Adrenal gland (tissue), 12 donors: Measurements from ENCODE around the gene BNC2. TPM values are rescaled to one million over a fixed set of nuclear protein-coding genes. Genes with fewer than 3 reads are reported as not detected.
A peak's percentile ranks its signal among the peaks of the same experiment; 100 is the strongest.

Source experiments
- DNase-seq, 7 donors: peaks; one replicate each; pipeline ENCODE4 v3.0.0-alpha.2; 2019 to 2020
- H3K27ac ChIP-seq, 5 donors: fragments of 200-600 bp; sonication (generic) in 4 of 5; 1 replicate in 3 of 5; 2 replicates in 2 of 5; pipeline versions ENCODE4 v1.5.1 to v1.8.0; 2016 to 2020; ENCODE audit warnings: mild to moderate bottlenecking in 1 of 5
- H3K27me3 ChIP-seq: fragments of 200-600 bp; 2 replicates; pipeline ENCODE4 v1.8.0; 2021
- H3K36me3 ChIP-seq, 2 donors: fragments of 200-600 bp; replicated peaks in 1 of 2; 1 replicate in 1 of 2; 2 replicates in 1 of 2; pipeline versions ENCODE4 v1.5.1 to v1.8.0; 2018 to 2022
- H3K4me1 ChIP-seq, 2 donors: fragments of 200-600 bp; replicated peaks in 1 of 2; 1 replicate in 1 of 2; 2 replicates in 1 of 2; pipeline versions ENCODE4 v1.5.1 to v1.8.0; 2018 to 2021
- H3K4me3 ChIP-seq, 4 donors: fragments of 200-600 bp; sonication (generic) in 3 of 4; one replicate each; pipeline ENCODE4 v1.5.1; 2016 to 2018
- H3K9me3 ChIP-seq, 3 donors: fragments of 200-600 bp; sonication (generic) in 1 of 3; replicated peaks in 1 of 3; 1 replicate in 2 of 3; 2 replicates in 1 of 3; pipeline versions ENCODE4 v1.5.1 to v1.8.0; 2016 to 2021
- POLR2A ChIP-seq, 2 donors: fragments of 450-650 bp; IDR thresholded peaks; one replicate each; pipeline ENCODE4 v1.6.1; 2017; ENCODE audit warnings: antibody characterized with exemption in 2 of 2, mild to moderate bottlenecking in 2 of 2, moderate library complexity in 1 of 2
- WGBS, 4 donors: extraction: QIAGEN DNeasy Blood & Tissue Kit in 2 of 4; methylation state at CpG; one replicate each; pipeline versions ENCODE4 v1.1.5 to v1.1.7; 2013 to 2017; 5-methylcytosine and 5-hydroxymethylcytosine counted together
- intact Hi-C, 2 donors: fragments of 100-400 bp; cut with DNase I; formaldehyde crosslinking; loops; one replicate each; pipeline versions ENCODE4 v1.14.1 to v1.15.0; 2022 to 2023
- polyA plus RNA-seq, 3 donors: library from polyadenylated mRNA; stranded (reverse); fragments of 200-250 nt in 2 of 3; fragments of 350-450 nt in 1 of 3; fragmentation: Illumina TruSeq in 1 of 3; extraction: RNeasy Lipid Tissue Mini Kit (QIAGEN cat#74804) in 1 of 3; gene quantifications; one replicate each; pipeline ENCODE4 v1.2.3, GENCODE V29; 2013 to 2014
- total RNA-seq, 9 donors: library from RNA; depleted of rRNA in 4 of 9; stranded (reverse); fragments of >200 nt in 4 of 9; fragments of 120-200 nt in 1 of 9; fragmentation: NEBNext Ultra II Directional in 1 of 9; extraction: Animal tissue kit (Norgen Biotek cat#: 25700) in 1 of 9; gene quantifications; one replicate each; pipeline versions ENCODE4 v1.1.0 to v1.2.4, GENCODE V29; 2013 to 2023
- TF ChIP-seq, protein P1 (sequence below), 6 experiments: fragments of 450-650 bp in 4 of 6; fragments of 200-600 bp in 2 of 6; sonication (generic) in 1 of 6; IDR thresholded peaks; 1 replicate in 5 of 6; 2 replicates in 1 of 6; pipeline versions ENCODE4 v1.5.1 to v1.8.0; 2016 to 2021; ENCODE audit warnings: antibody characterized with exemption in 6 of 6, mild to moderate bottlenecking in 2 of 6, moderate library complexity in 1 of 6
- donor health status: healthy with polysubstance abuse.
- donor health status: Bipolar disorder and iron deficiency.
- donor health status: DM: yes; HTN: yes; CAD: no.
- donor health status: DM: no; HTN: no; CAD: no.
- donor health status: DM: no; HTN: no; CAD: no.
- donor health status: DM: yes; HTN: yes; CAD: no.

The BNC2 gene
- total and polyA plus RNA-seq, 12 donors, result 1.1 to 11.1 (median 5.0) TPM

DNA sequence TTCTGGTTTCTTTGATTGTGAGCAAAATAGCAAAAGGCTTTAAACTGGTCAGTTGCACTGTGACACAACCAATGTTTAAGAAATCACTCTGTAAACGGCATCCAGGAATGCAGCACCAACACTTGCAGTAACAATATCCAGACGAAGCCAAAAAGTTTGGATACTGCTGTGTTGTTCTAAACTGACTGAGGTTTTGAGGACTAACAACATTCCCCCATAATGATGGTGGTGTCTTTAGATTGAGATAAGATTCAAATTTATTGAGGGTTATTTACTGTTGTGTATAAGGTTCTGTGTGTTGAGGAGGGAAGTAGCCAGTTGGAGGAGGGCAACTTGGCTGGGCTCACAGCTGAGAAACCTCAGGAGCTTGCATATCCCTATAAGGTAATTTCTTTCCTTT is 353.6 kb downstream of the BNC2 start:
- peaks cover 10 to 14% of the 10 kb centered on the region in 2 donors for H3K4me1 ChIP-seq
- H3K9me3 ChIP-seq, result no peaks in the 10 kb centered on the region
- no peaks in the 10 kb centered on the region for H3K27me3 ChIP-seq
- intact Hi-C loops, result no loop called here
- WGBS, 4 donors, result 67 to 90% (median 80%) methylated on average over 2 of the region's 2 CpGs
- H3K27ac ChIP-seq, result no peak overlapping the region
- no peak for DNase-seq
- H3K4me3 ChIP-seq, result no peak overlapping the region
- TF ChIP-seq POLR2A (IDR thresholded peaks at IDR 0.05), result no peak
- TF ChIP-seq, protein P1, sequence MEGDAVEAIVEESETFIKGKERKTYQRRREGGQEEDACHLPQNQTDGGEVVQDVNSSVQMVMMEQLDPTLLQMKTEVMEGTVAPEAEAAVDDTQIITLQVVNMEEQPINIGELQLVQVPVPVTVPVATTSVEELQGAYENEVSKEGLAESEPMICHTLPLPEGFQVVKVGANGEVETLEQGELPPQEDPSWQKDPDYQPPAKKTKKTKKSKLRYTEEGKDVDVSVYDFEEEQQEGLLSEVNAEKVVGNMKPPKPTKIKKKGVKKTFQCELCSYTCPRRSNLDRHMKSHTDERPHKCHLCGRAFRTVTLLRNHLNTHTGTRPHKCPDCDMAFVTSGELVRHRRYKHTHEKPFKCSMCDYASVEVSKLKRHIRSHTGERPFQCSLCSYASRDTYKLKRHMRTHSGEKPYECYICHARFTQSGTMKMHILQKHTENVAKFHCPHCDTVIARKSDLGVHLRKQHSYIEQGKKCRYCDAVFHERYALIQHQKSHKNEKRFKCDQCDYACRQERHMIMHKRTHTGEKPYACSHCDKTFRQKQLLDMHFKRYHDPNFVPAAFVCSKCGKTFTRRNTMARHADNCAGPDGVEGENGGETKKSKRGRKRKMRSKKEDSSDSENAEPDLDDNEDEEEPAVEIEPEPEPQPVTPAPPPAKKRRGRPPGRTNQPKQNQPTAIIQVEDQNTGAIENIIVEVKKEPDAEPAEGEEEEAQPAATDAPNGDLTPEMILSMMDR (IDR thresholded peaks at IDR 0.05), result no peak
- no peaks in the 10 kb centered on the region for H3K36me3 ChIP-seq

DNA sequence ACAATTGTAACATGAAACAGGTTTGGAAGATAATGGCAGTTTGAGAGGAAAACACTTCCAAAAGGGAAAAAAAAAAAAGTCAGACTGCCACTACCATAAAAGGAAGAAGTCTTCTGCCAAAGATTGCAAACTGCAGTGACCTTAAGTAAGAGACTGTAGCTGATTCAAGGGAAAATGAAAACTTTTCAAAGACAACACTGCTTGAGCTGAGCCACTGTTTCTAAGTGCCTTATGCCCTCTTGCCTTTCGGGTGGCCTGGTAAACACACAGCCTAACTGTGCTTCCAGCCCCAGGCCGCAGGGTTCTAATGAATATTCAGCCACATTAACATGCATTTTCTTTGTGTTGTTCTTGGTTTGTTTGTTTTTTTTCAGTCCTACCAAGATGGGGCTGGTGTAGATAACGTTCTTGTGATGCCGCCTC is 354.6 kb downstream of the BNC2 start:
- WGBS, 4 donors, result 44 to 55% (median 51%) methylated on average over 4 of the region's 4 CpGs
- H3K27me3 ChIP-seq, result no peaks in the 10 kb centered on the region
- H3K4me3 ChIP-seq, result no peak overlapping the region
- peak in 2 of 7 donors; percentile 9 to 18 for DNase-seq
- peaks cover 10 to 14% of the 10 kb centered on the region in 2 donors for H3K4me1 ChIP-seq
- no peak for TF ChIP-seq POLR2A (IDR thresholded peaks at IDR 0.05)
- no peaks in the 10 kb centered on the region for H3K36me3 ChIP-seq
- intact Hi-C loops, result no loop called here
- no peaks in the 10 kb centered on the region for H3K9me3 ChIP-seq
- no peak overlapping the region for H3K27ac ChIP-seq

DNA sequence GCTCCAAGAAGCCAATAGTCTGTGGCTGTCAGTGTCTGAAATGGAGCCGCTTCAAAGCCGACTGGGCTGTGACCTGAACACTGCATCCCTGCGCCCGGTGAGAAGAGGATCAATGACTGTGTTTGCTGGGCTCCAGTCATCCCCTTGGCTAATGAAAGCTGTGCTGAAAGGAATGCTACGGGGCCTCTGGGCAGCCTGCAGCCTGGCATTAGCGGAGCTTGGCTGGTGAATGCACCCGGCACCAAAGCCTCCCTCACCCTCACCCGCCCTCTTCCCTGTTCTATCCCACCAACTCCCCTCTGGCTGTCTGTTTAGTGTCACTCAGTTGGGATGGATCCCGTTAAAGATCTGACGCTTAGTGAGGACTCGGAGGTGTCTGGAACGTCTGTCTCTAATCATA is 355.3 kb downstream of the BNC2 start:
- H3K4me3 ChIP-seq, result no peak overlapping the region
- H3K4me1 ChIP-seq, result peaks cover 10 to 14% of the 10 kb centered on the region in 2 donors
- H3K36me3 ChIP-seq, result no peaks in the 10 kb centered on the region
- no peaks in the 10 kb centered on the region for H3K27me3 ChIP-seq
- H3K27ac ChIP-seq, result no peak overlapping the region
- intact Hi-C loops, result no loop called here
- no peak for TF ChIP-seq POLR2A (IDR thresholded peaks at IDR 0.05)
- TF ChIP-seq, protein P1 (IDR thresholded peaks at IDR 0.05), result no peak
- H3K9me3 ChIP-seq, result no peaks in the 10 kb centered on the region
- no peak for DNase-seq
- 69 to 88% (median 81%) methylated on average over 9 to 12 of the region's 12 CpGs for WGBS, 4 donors

DNA sequence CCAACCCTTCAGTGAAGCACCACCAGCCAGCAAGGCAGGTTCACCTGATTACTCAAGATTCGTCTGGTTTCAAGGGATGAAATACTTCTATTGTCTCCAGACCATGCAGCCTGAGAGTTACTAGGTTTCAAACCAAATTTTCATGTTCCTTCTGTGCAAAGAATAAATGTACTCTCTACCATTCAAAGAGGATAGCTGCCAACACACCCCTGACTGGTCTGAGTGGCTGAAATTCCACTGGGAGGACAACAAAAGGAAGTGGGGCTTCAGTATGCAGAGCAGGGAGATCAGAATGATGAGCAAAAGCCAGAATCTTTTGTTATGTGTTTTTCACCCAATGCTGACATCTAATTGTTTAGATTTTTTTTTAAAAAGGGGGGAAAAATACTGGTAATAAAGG is 356.3 kb downstream of the BNC2 start:
- intact Hi-C loops, result no loop called here
- no peaks in the 10 kb centered on the region for H3K36me3 ChIP-seq
- H3K27ac ChIP-seq, result no peak overlapping the region
- DNase-seq, result no peak
- no peak overlapping the region for H3K4me3 ChIP-seq
- no peaks in the 10 kb centered on the region for H3K9me3 ChIP-seq
- WGBS, 4 donors, result 76 to 92% (median 84%) methylated on average over 1 of the region's 1 CpG
- H3K4me1 ChIP-seq, result peaks cover 10 to 14% of the 10 kb centered on the region in 2 donors
- no peaks in the 10 kb centered on the region for H3K27me3 ChIP-seq
- TF ChIP-seq POLR2A (IDR thresholded peaks at IDR 0.05), result no peak
- TF ChIP-seq, protein P1 (IDR thresholded peaks at IDR 0.05), result no peak

DNA sequence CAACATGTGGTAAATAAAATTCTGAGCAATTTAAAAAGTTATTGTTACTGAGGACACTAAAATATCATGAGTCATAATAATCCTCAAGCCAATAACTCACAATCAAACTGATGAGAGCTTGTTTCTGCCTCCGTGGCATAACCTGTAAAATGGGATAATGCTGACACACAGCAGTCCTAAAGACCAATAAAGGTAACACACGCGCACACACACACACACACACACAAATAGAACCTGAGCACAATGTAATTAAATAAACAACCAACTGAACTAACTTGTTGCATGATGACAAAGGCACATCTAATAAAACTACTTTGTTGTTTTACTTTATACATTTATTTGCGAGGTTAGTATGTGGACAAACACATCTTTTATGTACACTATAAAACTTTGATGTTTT is 358.2 kb downstream of the BNC2 start:
- H3K9me3 ChIP-seq, result no peaks in the 10 kb centered on the region
- no peaks in the 10 kb centered on the region for H3K27me3 ChIP-seq
- peaks cover 10 to 14% of the 10 kb centered on the region in 2 donors for H3K4me1 ChIP-seq
- no peak for DNase-seq
- H3K36me3 ChIP-seq, result no peaks in the 10 kb centered on the region
- TF ChIP-seq POLR2A (IDR thresholded peaks at IDR 0.05), result no peak
- TF ChIP-seq, protein P1 (IDR thresholded peaks at IDR 0.05), result no peak
- H3K4me3 ChIP-seq, result no peak overlapping the region
- 77 to 90% (median 88%) methylated on average over 4 of the region's 4 CpGs for WGBS, 4 donors
- intact Hi-C loops, result no loop called here
- no peak overlapping the region for H3K27ac ChIP-seq
